Measurements from ENCODE around the gene COX7A1.

DNA sequence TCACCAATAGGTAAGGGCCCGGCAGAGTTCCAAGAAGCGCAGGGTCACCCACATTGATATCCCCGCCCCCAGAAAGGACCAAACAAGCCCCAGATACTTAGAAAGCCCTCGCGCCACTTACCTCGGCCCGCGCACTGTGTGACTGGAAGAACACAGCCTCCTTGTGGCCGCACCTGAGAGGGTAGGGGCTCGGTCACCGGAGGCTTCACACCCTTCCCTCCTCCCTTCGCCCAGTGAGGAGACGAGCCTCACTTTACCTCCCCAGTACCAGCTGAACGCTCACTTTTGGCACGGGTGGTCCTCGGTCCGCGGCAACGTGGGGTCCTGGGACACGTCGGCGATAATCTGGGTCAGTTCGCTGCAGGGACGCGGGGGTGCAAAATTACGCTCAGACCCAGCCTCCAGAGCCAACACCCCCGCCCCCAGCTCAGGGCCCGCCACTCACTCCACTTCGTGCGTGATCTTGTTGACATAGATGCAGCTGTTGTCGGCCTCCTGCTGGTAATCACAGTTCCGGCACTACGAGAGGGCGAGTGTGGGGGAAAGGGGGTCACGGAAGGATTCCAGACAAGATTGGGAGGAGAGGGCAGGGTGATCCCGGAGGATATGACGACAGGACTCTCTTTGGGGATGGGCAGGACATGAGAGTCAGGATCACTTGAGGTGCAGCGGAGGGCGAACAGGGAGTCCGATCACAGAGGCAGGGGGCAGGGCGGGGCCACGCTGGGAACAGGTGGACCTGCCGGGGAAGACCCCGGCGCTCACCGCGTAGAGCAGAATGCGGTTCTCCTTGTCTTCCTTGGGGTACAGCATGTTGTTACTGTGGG, 38.1 kb downstream of the COX7A1 start:
- TF ChIP-seq, protein P1, sequence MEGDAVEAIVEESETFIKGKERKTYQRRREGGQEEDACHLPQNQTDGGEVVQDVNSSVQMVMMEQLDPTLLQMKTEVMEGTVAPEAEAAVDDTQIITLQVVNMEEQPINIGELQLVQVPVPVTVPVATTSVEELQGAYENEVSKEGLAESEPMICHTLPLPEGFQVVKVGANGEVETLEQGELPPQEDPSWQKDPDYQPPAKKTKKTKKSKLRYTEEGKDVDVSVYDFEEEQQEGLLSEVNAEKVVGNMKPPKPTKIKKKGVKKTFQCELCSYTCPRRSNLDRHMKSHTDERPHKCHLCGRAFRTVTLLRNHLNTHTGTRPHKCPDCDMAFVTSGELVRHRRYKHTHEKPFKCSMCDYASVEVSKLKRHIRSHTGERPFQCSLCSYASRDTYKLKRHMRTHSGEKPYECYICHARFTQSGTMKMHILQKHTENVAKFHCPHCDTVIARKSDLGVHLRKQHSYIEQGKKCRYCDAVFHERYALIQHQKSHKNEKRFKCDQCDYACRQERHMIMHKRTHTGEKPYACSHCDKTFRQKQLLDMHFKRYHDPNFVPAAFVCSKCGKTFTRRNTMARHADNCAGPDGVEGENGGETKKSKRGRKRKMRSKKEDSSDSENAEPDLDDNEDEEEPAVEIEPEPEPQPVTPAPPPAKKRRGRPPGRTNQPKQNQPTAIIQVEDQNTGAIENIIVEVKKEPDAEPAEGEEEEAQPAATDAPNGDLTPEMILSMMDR (IDR thresholded peaks at IDR 0.05) = peak in 2 of 5 experiments; percentile 12 to 14
- TF ChIP-seq POLR2A (IDR thresholded peaks at IDR 0.05) = no peak
- TF ChIP-seq EP300 (IDR thresholded peaks at IDR 0.05) = no peak
